Left renal cortex interstitium (tissue), 4 donors: ENCODE measurements around the gene BMAL1. TPM values are rescaled to one million over a fixed set of nuclear protein-coding genes. Genes with fewer than 3 reads are reported as not detected.

ENCODE experiments used
- DNase-seq, 4 donors: peaks; one replicate each; pipeline ENCODE4 v3.0.0-alpha.2; 2013; ENCODE audit warnings: low read depth in 4 of 4, low spot score in 2 of 4, missing footprints in 1 of 4
- polyA plus RNA-seq, 4 donors: library from polyadenylated mRNA; unstranded; fragments of 120-200 nt; gene quantifications; one replicate each; pipeline ENCODE4 v1.2.1, GENCODE V29; 2013; ENCODE audit not compliant: insufficient read length in 4 of 4

The BMAL1 gene
- polyA plus RNA-seq, 4 donors: 11.2 to 13.7 (median 11.8) TPM

DNA sequence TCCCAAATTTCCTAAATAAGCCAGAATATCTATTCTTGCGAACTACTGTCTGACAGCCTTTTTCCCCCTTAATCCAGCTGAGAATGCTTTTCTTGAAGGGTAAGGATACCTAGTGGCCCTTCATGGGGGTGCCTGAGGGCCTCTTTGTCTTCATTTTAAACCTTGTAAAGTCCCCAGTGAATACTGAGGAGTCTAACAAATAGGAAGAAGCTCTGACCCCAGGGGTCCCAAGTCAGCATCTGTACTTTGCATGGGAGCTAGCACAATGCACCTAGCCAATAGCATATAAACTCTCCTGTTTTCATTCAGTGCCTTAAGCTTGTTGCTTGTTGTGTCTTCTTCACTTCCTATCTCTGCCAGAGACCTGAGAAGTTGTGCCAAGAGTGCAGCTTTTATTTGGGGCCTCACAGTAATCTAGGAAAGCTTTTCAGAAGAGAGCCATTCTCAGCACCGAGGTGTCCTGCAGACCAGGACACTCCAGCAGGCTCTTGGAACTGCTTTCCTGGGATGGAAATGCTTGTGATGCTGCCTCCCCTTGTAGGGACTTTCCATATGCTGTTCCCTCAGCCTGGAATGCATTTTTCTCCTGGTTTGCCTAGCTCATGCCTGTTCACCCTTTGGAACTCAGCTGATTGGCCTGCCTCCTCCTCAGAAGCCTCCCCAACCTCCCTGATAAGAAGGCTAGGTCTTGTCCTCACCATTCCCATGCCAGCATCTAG lies 37.2 kb downstream of the BMAL1 start:
- DNase-seq: no peak

DNA sequence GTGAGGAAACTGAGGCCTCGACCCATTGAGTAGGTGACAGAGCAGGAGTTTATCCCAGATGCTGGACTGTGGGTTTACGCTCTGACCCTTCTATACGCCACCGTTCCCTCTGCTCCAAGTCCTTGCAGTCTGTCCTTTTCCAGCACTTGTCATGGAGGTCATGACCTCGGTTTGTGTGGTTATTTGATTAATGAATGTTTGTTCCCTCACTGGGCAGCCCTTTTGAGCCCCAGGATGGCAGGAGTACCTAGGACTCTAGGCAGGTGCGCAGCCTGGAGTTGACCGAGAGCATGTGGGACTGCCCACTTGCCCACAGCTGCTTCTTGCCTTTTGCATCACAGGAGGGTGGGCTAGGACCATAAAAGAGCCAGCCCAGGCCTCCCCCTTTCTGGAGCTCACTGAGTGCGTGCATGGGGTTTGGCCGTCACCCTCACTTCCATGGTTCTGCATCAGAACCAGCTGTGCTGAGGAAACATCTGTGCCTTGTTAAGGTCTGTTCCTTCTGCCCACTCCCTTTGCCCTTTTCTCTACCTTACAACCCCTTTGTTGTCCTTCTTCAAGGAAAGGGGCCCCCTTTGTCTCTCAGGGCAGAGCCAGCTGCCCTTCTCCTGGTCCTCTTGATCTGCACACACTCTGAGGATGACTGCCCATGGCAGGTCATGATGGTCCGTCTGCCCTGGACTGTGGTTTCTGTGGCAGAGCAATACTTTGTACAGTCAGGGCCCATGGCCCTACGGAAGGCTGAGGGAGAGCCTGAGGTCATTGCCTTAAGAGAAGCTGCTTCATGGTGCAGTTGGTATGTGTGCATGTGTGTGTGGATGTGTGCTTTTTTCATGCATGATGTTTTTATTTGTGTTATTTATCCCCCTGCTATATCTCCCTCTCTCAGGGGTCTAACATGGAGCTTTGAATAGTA lies 38.2 kb downstream of the BMAL1 start:
- no peak for DNase-seq

- no peak for DNase-seq
Observed at GRCh38 chr11:13316528-13316961, 39.0 kb downstream of the BMAL1 start.

DNA sequence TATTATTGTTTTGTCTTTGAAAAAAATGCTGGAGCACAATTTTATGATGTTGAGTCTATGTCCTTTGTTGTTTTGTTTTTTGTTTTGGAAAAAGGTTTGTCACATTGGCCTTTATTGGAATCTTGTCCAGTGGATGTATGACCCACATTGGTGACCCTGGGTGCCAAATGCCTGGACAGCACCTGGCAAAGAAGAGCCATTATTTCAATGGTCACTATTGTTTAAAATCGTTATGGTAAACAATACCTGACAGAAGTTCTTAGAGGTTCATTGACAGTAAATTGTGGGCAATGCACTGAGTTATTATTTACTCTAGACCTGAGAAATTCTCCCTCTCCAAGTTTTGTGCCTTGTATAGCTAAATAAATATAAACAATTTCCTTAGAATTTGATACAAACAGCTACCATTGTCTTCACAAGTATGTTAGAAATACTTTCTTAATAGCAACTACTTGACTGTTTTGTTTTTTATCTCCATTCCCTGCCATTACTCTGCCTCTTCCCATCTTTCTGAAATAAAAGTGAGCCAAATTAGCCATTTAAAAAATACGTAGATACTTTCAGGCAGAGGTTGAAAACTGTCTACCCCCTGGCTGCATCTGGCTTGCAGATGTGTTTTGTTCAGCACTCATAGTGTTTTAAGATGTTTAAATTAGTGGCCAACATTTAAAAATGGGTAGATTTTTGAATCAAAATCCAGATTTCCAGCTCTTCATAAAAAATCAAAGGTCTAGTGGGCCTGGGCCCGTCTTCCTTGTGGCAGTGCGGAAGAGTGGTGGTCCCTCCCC lies 39.9 kb downstream of the BMAL1 start:
- DNase-seq: no peak

DNA sequence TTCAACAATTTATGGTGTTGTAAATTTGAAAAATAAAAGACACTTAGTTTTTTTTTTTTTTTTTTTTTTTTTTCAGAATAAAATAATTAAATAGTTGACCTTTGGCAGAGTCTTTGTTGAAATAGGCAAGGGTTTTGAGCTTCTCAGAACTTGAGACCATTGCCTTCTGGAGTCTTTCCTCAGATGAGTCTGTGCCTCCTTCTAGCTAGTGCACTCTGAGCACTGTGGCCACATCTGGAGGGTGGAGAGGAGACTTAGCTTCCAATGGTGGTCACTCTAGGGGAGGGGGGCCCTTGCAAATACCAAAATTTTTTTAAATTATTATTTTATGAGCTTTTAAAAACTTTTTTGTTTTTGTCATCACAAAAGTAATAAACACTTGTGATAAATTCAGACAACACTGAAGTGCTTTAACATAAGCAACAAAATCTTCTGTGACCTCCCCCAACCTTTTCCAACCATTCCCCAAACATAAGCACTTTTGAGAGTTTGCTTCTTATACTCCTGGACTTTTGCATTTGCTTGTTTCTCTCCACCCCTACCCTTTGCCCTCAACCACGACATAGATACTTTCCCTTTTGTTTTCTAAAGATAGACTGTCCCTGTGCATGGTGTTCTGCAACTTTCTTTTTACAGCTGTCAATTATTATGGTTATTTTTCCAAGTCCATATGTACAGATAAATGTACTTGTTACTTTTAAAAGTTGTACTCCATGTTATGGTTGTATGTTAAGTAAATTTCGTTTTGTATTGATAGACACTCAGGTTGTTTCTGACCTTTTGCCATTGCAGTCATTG lies 41.1 kb downstream of the BMAL1 start:
- no peak for DNase-seq

GRCh38 chr11:13320688-13321087 lies 43.1 kb downstream of the BMAL1 start:
- DNase-seq: no peak

DNA sequence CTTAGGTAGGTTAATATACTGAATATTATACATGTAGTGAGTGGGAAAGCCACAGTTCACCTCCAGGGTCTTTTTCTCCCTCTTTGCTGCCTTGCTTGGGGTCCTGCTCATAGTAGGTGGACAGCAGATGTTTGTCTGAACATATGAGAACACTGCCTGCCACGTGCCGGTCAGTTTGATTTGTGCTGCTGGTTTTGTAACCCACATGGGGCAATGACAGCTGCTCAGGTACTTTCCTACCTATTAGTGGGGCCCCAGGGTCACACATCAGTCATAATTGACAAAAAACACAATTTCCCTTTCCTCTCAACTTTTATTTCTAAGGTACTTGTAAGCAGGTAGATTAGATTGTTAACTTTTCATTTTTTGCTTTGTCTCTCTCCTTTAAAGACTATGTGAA lies 43.8 kb downstream of the BMAL1 start:
- no peak for DNase-seq

GRCh38 chr11:13324141-13324540 lies 46.6 kb downstream of the BMAL1 start:
- no peak for DNase-seq

DNA sequence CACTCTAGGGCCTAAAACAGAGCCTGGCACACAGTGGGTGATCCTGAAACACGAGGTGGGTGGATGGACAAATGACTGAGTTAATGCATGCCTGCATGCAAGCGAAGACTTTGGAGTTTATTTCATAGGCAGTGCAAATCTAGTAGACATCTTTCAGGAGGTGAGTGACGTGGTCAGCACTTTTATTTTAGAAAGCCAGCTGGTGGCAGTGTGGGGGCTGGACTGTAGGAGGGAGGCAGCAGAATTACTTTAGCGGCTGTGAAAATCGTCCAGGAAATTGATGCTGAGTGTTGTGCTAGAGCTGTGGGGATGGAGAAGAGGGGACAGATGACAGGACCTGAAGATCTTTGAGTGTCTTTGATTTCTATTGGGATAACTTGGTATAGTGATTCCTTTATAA lies 47.1 kb downstream of the BMAL1 start:
- DNase-seq: no peak

GRCh38 chr11:13327421-13327820 lies 49.8 kb downstream of the BMAL1 start:
- DNase-seq: no peak

DNA sequence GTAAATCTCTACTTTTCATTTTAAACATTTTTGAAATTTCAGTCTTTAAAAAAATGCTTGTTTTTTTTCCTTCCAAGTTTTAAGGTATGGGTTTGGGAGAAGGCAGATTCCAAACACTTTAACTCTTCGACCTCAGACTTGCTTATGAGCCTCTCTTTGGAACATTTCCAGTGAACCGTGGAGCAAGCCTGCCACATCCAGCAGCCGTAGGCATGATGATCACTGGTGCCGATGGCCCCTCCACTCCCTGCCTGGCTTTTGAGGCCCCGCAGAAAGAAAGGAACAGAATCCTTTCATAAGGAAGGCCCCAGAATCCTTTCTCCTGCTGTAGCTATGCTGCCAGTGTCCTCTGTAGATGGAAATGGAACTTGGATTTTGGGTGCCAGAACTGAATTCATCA lies 50.7 kb downstream of the BMAL1 start:
- DNase-seq: no peak

DNA sequence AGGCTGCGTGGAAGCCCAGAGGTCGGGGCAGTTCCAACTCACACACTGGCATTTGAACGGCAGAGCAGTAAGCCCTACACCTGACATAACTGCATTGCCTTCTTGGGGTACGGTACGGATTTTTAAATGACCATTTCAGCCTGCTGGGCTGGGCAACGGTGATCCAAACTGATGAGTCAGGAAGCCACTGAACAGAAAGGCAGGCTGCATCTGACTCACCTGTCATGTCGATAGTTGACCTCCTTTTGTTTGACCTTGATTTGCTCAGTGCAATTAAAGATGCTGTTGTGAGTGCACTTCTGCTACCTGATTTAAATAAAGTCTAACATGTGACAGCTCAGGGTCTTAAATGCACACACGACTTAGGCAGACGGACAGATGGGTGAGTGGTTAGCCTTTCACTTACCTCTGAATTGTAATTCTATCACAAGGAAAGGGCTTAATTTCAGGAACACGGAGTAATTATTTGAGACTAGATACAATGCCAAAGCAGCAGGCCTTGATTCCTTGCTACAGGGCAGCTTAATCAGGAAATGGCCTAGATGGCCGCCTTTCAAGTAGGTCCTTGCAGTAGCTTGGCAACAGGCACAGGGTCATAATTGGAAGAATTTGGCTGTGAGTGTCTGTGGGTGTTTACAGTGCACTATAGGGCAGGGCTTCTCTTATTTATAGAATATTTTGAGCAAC lies 52.2 kb downstream of the BMAL1 start:
- no peak for DNase-seq

- no peak for DNase-seq
Observed at GRCh38 chr11:13332124-13332523, 54.5 kb downstream of the BMAL1 start.

- no peak for DNase-seq
Observed at GRCh38 chr11:13333456-13333957, 55.9 kb downstream of the BMAL1 start.

- DNase-seq: no peak
Observed at GRCh38 chr11:13334034-13334786, 56.6 kb downstream of the BMAL1 start.

GRCh38 chr11:13335319-13335718 lies 57.7 kb downstream of the BMAL1 start:
- DNase-seq: no peak

DNA sequence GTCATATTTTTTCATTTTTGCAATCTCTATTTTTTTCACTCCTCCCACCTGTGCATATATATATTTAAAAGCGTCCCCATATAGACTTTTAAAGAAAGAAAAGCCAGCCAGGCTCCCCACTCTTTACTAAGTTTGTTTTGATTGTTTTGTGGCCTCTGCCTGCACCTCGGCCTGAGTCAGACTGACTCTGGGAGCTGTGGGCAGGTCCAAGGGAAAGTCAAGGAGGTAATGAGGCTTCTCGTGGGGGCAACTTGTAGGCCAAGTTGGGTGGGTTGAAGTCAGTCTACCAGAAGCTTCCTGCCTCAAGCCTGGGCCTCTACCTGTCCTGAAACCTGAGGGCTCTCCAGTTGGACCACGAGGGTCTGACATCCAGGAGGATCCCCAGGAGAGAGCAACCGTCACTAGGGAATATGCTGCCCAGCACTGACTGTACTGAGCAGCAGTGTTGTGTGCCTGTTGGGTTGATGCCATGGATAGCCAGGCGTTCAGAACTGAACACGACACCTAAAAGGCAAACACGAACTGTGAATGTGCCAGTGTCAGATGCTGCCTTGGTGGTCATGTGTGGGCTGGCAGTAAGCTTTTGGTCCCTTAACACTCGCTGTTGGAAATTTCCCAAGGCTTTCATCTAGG lies 58.8 kb downstream of the BMAL1 start:
- no peak for DNase-seq

GRCh38 chr11:13338019-13338426 lies 60.4 kb downstream of the BMAL1 start:
- no peak for DNase-seq
